ENCODE measurements around the gene AGRN.

DNA sequence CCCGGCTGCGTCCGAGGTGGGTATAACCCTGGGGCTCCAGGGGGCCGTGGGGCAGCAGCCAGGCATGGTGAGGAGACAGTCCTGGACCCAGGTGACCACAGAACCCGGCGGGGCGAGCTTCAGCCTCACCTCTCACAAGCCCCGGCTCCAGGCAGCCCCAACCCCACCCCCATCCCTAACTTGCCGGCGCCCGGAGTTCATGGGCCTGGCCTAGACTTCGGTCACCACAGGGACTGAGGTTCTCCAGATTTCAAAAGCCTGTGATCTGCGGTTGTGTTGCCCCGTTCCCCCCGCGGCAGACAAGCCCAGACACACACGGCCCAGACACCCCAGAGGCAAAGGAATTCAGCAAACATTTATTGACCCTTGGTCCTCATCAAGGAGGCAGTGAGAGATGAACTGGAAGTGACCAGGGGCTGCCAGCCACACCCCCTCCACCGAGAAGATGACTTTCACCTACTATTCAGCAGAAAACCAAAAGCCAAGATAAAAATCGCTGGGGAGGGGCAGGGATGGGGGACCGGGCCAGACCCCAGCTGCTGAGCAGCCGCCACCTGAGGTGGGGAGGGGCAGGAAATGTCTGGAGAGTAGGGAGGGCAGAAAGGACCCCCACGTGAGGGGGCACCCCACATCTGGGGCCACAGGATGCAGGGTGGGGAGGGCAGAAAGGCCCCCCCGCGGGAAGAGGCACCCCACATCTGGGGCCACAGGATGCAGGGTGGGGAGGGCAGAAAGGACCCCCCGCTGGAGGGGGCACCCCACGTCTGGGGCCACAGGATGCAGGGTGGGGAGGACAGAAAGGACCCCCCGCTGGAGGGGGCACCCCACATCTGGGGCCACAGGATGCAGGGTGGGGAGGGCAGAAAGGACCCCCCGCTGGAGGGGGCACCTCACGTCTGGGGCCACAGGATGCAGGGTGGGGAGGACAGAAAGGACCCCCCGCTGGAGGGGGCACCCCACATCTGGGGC is 24.0 kb upstream of the AGRN start:
- TF ChIP-seq POLR2A (IDR thresholded peaks at IDR 0.05; ENCODE audit: low read length) (no peak), GATA1 (IDR thresholded peaks at IDR 0.05; ENCODE audit: low read depth, low read length) (no peak)

All from erythroblast (primary cell).